Thoracic aorta (tissue), 2 donors: ENCODE results near the gene CIB2. TPM values are rescaled to one million over a fixed set of nuclear protein-coding genes. Genes with fewer than 3 reads are reported as not detected.

Experiments used
- ATAC-seq: fragments of 150-250 bp; one replicate; pipeline ENCODE4 v1.8.0; 2017; ENCODE audit warnings: low read depth; ENCODE audit not compliant: insufficient number of reproducible peaks, low FRiP score
- DNase-seq: peaks from one replicate; pipeline ENCODE4 v3.0.0-alpha.2; 2020; ENCODE audit warnings: low spot score
- H3K27ac ChIP-seq, 2 donors: fragments of 200-600 bp; sonication (generic); 1 replicate in 1 of 2; 2 replicates in 1 of 2; pipeline ENCODE4 v1.5.1; 2016; ENCODE audit warnings: mild to moderate bottlenecking in 2 of 2, moderate library complexity in 2 of 2
- H3K27me3 ChIP-seq: fragments of 200-600 bp; sonication (generic); replicated peaks from 2 replicates; pipeline ENCODE4 v1.6.0; 2016; ENCODE audit warnings: mild to moderate bottlenecking; ENCODE audit not compliant: insufficient read depth
- H3K36me3 ChIP-seq: fragments of 200-600 bp; sonication (generic); one replicate; pipeline ENCODE4 v1.5.1; 2016
- H3K4me1 ChIP-seq, 2 donors: fragments of 200-600 bp; sonication (generic); 1 replicate in 1 of 2; 2 replicates in 1 of 2; pipeline versions ENCODE4 v1.5.1 to v1.6.0; 2016; ENCODE audit warnings: low read depth in 2 of 2, mild to moderate bottlenecking in 1 of 2; ENCODE audit not compliant: control insufficient read depth in 1 of 2
- H3K4me3 ChIP-seq: fragments of 200-600 bp; sonication (generic); 2 replicates; pipeline ENCODE4 v1.5.1; 2016; ENCODE audit warnings: mild to moderate bottlenecking
- H3K9me3 ChIP-seq: fragments of 200-600 bp; sonication (generic); 2 replicates; pipeline ENCODE4 v1.5.1; 2016
- CTCF ChIP-seq: fragments of 200-600 bp; sonication (generic); IDR thresholded peaks from one replicate; pipeline ENCODE4 v1.5.1; 2019; ENCODE audit warnings: antibody characterized with exemption
- total RNA-seq, 2 donors: library from RNA; depleted of rRNA; stranded (reverse); fragments of >200 nt; gene quantifications; one replicate each; pipeline versions ENCODE4 v1.1.0 to v1.2.3, GENCODE V29; 2016

The CIB2 gene
- total RNA-seq, 2 donors from 2014 or later: 1.2 to 7.9 TPM

GRCh38 chr15:78111788-78112187, 19.5 kb downstream of the CIB2 start:
- H3K36me3 ChIP-seq: no peaks in the 10 kb centered on the region
- H3K9me3 ChIP-seq: no peaks in the 10 kb centered on the region
- H3K4me1 ChIP-seq: no peaks in the 10 kb centered on the region
- no peaks in the 10 kb centered on the region for H3K27me3 ChIP-seq
- TF ChIP-seq CTCF: no peak
- ATAC-seq (no peak), DNase-seq (no peak)
- no peak overlapping the region for H3K4me3 ChIP-seq
- no peak overlapping the region for H3K27ac ChIP-seq

GRCh38 chr15:78110916-78111475, 20.2 kb downstream of the CIB2 start:
- Histone ChIP-seq H3K4me1 (no peaks in the 10 kb centered on the region), H3K27me3 (no peaks in the 10 kb centered on the region), H3K9me3 (no peaks in the 10 kb centered on the region), H3K36me3 (no peaks in the 10 kb centered on the region), H3K27ac (no peak overlapping the region), H3K4me3 (no peak overlapping the region)
- ATAC-seq (no peak), DNase-seq (no peak)
- no peak for TF ChIP-seq CTCF

- TF ChIP-seq CTCF: no peak
- DNase-seq (no peak), ATAC-seq (no peak)
- no peak overlapping the region for H3K27ac ChIP-seq
- H3K27me3 ChIP-seq: no peaks in the 10 kb centered on the region
- H3K4me3 ChIP-seq: no peak overlapping the region
- H3K4me1 ChIP-seq: no peaks in the 10 kb centered on the region
- H3K36me3 ChIP-seq: no peaks in the 10 kb centered on the region
- no peaks in the 10 kb centered on the region for H3K9me3 ChIP-seq
Measured at GRCh38 chr15:78110096-78110495, 21.1 kb downstream of the CIB2 start.

GRCh38 chr15:78109156-78109555, 22.1 kb downstream of the CIB2 start:
- no peak overlapping the region for H3K4me3 ChIP-seq
- TF ChIP-seq CTCF: no peak
- H3K36me3 ChIP-seq: no peaks in the 10 kb centered on the region
- H3K27ac ChIP-seq: no peak overlapping the region
- no peak for DNase-seq
- no peaks in the 10 kb centered on the region for H3K4me1 ChIP-seq
- H3K9me3 ChIP-seq: no peaks in the 10 kb centered on the region
- no peaks in the 10 kb centered on the region for H3K27me3 ChIP-seq
- ATAC-seq: no peak

GRCh38 chr15:78108300-78109084, 22.8 kb downstream of the CIB2 start:
- Histone ChIP-seq H3K4me1 (no peaks in the 10 kb centered on the region), H3K9me3 (no peaks in the 10 kb centered on the region), H3K27me3 (no peaks in the 10 kb centered on the region), H3K27ac (no peak overlapping the region), H3K36me3 (no peaks in the 10 kb centered on the region), H3K4me3 (no peak overlapping the region)
- peak; percentile 94 for TF ChIP-seq CTCF
- peak; percentile 46 for ATAC-seq
- DNase-seq: peak; percentile 46
